HS-27A (cell line): ENCODE data around the gene NCBP1.
"Not testable (repeated sequence)": the region's sequence is repeated elsewhere in the genome, so short reads cannot be mapped to it uniquely, and the experiment has no call there.

ENCODE experiments used
- DNase-seq: peaks from one replicate; pipeline ENCODE4 v3.0.0-alpha.2; 2012; ENCODE audit warnings: low read depth, missing footprints

NCBP1 gene

GRCh38 chr9:97632985-97633858 lies at the start of gene NCBP1, which contains the start of gene TSTD2:
NCBP1 (plus strand) TSS chr9:97633821; CDS start chr9:97633882, 61 bp downstream.
TSTD2 (minus strand) TSS chr9:97633368; CDS start chr9:97627562, 5,806 bp downstream.
- DNase-seq: peak; percentile 94

GRCh38 chr9:97584778-97585177 lies 48.8 kb upstream of the NCBP1 start:
- not testable (repeated sequence) for DNase-seq

GRCh38 chr9:97586909-97587308 lies 46.7 kb upstream of the NCBP1 start:
- DNase-seq: not testable (repeated sequence)

- no peak for DNase-seq
Observed at GRCh38 chr9:97591535-97591934, 42.1 kb upstream of the NCBP1 start.

GRCh38 chr9:97592126-97592525 lies 41.5 kb upstream of the NCBP1 start:
- DNase-seq: no peak

- no peak for DNase-seq
Observed at GRCh38 chr9:97593960-97594359, 39.7 kb upstream of the NCBP1 start.

- DNase-seq: no peak
Observed at GRCh38 chr9:97594381-97594921, 39.2 kb upstream of the NCBP1 start.

GRCh38 chr9:97596906-97597305 lies 36.7 kb upstream of the NCBP1 start:
- DNase-seq: no peak

GRCh38 chr9:97598461-97599288 lies 34.9 kb upstream of the NCBP1 start:
- peak; percentile 47 for DNase-seq

- DNase-seq: no peak
Observed at GRCh38 chr9:97599314-97599846, 34.2 kb upstream of the NCBP1 start.

GRCh38 chr9:97600531-97601227 lies 32.9 kb upstream of the NCBP1 start:
- DNase-seq: no peak

GRCh38 chr9:97601228-97601898 lies 32.3 kb upstream of the NCBP1 start:
- no peak for DNase-seq

- DNase-seq: no peak
Observed at GRCh38 chr9:97602430-97602829, 31.2 kb upstream of the NCBP1 start.

- DNase-seq: no peak
Observed at GRCh38 chr9:97604901-97605645, 28.5 kb upstream of the NCBP1 start.

GRCh38 chr9:97615439-97616072 lies 18.1 kb upstream of the NCBP1 start:
- DNase-seq: no peak

GRCh38 chr9:97617939-97618416 lies 15.6 kb upstream of the NCBP1 start:
- DNase-seq: no peak

GRCh38 chr9:97620063-97620462 lies 13.6 kb upstream of the NCBP1 start:
- not testable (repeated sequence) for DNase-seq

GRCh38 chr9:97622483-97622882 lies 11.1 kb upstream of the NCBP1 start:
- not testable (repeated sequence) for DNase-seq

GRCh38 chr9:97623946-97624345 lies 9.7 kb upstream of the NCBP1 start:
- no peak for DNase-seq

GRCh38 chr9:97625620-97626019 lies 8.0 kb upstream of the NCBP1 start:
- DNase-seq: no peak
